OCI-LY1 (cell line): ENCODE data around the gene AQP5.

Experiments
- H2AFZ ChIP-seq: fragments of 200-600 bp; sonication (generic), shearing (Covaris generic); 2 replicates; pipeline ENCODE4 v1.6.0; 2014; ENCODE audit warnings: antibody characterized with exemption, mild to moderate bottlenecking, low read length
- H3F3A ChIP-seq: fragments of 200-600 bp; sonication (generic), shearing (Covaris generic); 2 replicates; pipeline ENCODE4 v1.6.0; 2014; ENCODE audit warnings: mild to moderate bottlenecking, antibody characterized with exemption, low read length, moderate library complexity; ENCODE audit not compliant: insufficient read depth
- H3K27ac ChIP-seq: fragments of 200-600 bp; sonication (generic); 2 replicates; pipeline ENCODE4 v1.5.1; 2014; ENCODE audit warnings: low read length, mixed run types, mild to moderate bottlenecking, low read depth; ENCODE audit not compliant: poor library complexity, severe bottlenecking
- H3K27me3 ChIP-seq: fragments of 200-600 bp; sonication (generic); 2 replicates; pipeline ENCODE4 v1.6.0; 2014; ENCODE audit warnings: antibody characterized with exemption, mild to moderate bottlenecking, low read length, moderate library complexity; ENCODE audit not compliant: insufficient read depth
- H3K36me3 ChIP-seq: fragments of 200-600 bp; sonication (generic); 2 replicates; pipeline ENCODE4 v1.6.1; 2014; ENCODE audit warnings: mild to moderate bottlenecking, antibody characterized with exemption, low read length, moderate library complexity, mixed read lengths; ENCODE audit not compliant: insufficient read depth
- H3K4me1 ChIP-seq: fragments of 200-600 bp; sonication (generic); 2 replicates; pipeline ENCODE4 v1.5.1; 2014; ENCODE audit warnings: mild to moderate bottlenecking, low read length, moderate library complexity; ENCODE audit not compliant: insufficient read depth, severe bottlenecking
- H3K4me2 ChIP-seq: fragments of 200-600 bp; sonication (generic), shearing (Covaris generic); 2 replicates; pipeline ENCODE4 v1.6.1; 2014; ENCODE audit warnings: low read length
- H3K4me3 ChIP-seq: fragments of 200-600 bp; sonication (generic); 2 replicates; pipeline ENCODE4 v1.5.1; 2014; ENCODE audit warnings: low read length, low read depth, mild to moderate bottlenecking, mixed read lengths; ENCODE audit not compliant: poor library complexity, severe bottlenecking
- H3K79me2 ChIP-seq: fragments of 200-600 bp; shearing (Covaris generic); 2 replicates; pipeline ENCODE4 v1.6.1; 2016; ENCODE audit warnings: mixed run types, low read length, mixed read lengths; ENCODE audit not compliant: insufficient read depth
- H3K9ac ChIP-seq: fragments of 200-600 bp; sonication (generic), shearing (Covaris generic); 2 replicates; pipeline ENCODE4 v1.6.1; 2014; ENCODE audit warnings: mild to moderate bottlenecking, low read length, mixed read lengths
- H3K9me2 ChIP-seq: fragments of 200-600 bp; sonication (generic), shearing (Covaris generic); 2 replicates; pipeline ENCODE4 v1.6.1; 2014; ENCODE audit warnings: low read depth, mild to moderate bottlenecking, low read length, mixed read lengths
- H3K9me3 ChIP-seq: fragments of 200-600 bp; shearing (Covaris generic); 2 replicates; pipeline ENCODE4 v1.6.1; 2014; ENCODE audit warnings: low read length, mixed read lengths
- H4K20me1 ChIP-seq: fragments of 200-600 bp; sonication (generic), shearing (Covaris generic); 2 replicates; pipeline ENCODE4 v1.6.0; 2016; ENCODE audit warnings: mild to moderate bottlenecking, low read length; ENCODE audit not compliant: insufficient read depth
- CTCF ChIP-seq: fragments of 200-600 bp; sonication (generic), shearing (Covaris generic); IDR thresholded peaks from 2 replicates; pipeline ENCODE4 v1.5.1; 2017; ENCODE audit warnings: mild to moderate bottlenecking, antibody characterized with exemption, low read length, moderate library complexity, mixed read lengths
- EZH2 ChIP-seq: fragments of 200-600 bp; sonication (generic), shearing (Covaris generic); IDR thresholded peaks from 2 replicates; pipeline ENCODE4 v1.8.0; 2017; ENCODE audit warnings: borderline replicate concordance, mixed run types, mild to moderate bottlenecking, antibody characterized with exemption, low read length, moderate library complexity, mixed read lengths

AQP5 gene

GRCh38 chr12:49964849-49965624, 3.4 kb downstream of the AQP5 start:
- no peak overlapping the region for H3K9ac ChIP-seq
- H3K9me3 ChIP-seq, result no peaks in the 10 kb centered on the region
- H3K36me3 ChIP-seq, result no peaks in the 10 kb centered on the region
- no peak overlapping the region for H3K27ac ChIP-seq
- H3K4me3 ChIP-seq, result no peak overlapping the region
- H3F3A ChIP-seq, result no peaks in the 10 kb centered on the region
- H4K20me1 ChIP-seq, result no peaks in the 10 kb centered on the region
- no peaks in the 10 kb centered on the region for H3K79me2 ChIP-seq
- H3K4me2 ChIP-seq, result no peak overlapping the region
- no peak overlapping the region for H2AFZ ChIP-seq
- no peaks in the 10 kb centered on the region for H3K9me2 ChIP-seq
- H3K4me1 ChIP-seq, result peaks cover 9% of the 10 kb centered on the region
- H3K27me3 ChIP-seq, result peaks cover 5% of the 10 kb centered on the region; the same call in 1 of the 2 replicates
- no peak for TF ChIP-seq EZH2
- no peak for TF ChIP-seq CTCF

GRCh38 chr12:49965836-49966235, 4.2 kb downstream of the AQP5 start:
- Histone ChIP-seq H4K20me1 (no peaks in the 10 kb centered on the region), H3F3A (no peaks in the 10 kb centered on the region), H3K4me1 (peaks cover 9% of the 10 kb centered on the region), H2AFZ (no peak overlapping the region), H3K9ac (no peak overlapping the region), H3K79me2 (no peaks in the 10 kb centered on the region), H3K9me3 (no peaks in the 10 kb centered on the region), H3K4me2 (no peak overlapping the region), H3K27me3 (0 out of 2 replicates have a peak, but pooled peaks cover 3% of the 10 kb centered on the region), H3K4me3 (no peak overlapping the region), H3K9me2 (no peaks in the 10 kb centered on the region), H3K27ac (no peak overlapping the region), H3K36me3 (no peaks in the 10 kb centered on the region)
- TF ChIP-seq CTCF (no peak), EZH2 (no peak)

DNA sequence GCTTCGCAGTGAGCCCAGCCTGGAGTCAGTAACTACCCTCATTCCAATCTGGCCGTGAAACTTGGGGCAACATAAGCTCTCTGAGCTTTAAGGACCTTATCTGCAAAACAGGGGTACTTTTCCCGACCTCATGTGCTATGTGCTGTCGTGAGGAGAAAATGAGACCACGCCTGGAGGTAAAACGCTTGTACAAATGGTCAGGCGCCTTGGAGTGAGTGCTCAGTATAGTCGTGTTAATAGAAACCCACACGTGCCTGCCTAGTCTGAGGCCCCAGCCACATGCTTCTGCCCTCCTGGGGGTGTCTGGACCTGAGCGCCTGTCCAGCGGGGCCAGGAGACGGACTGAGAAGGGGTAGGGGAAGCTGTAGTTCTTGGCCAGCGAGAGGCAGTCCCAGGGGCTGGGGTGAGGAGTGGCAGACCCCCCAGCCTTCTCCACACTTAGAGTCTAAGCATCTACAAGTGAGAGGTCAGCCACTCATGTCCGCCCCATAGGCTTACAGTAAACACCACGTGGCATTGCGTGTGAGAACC, 4.9 kb downstream of the AQP5 start:
- TF ChIP-seq EZH2, result no peak
- TF ChIP-seq CTCF, result no peak

More for the DNA sequence above, 4.9 kb downstream of the AQP5 start:
- Histone ChIP-seq H3K27me3 (0 out of 2 replicates have a peak, but pooled peaks cover 3% of the 10 kb centered on the region), H3K79me2 (no peaks in the 10 kb centered on the region), H3F3A (no peaks in the 10 kb centered on the region), H3K4me2 (peak overlapping the region; percentile 86), H3K9me2 (no peaks in the 10 kb centered on the region), H2AFZ (no peak overlapping the region), H4K20me1 (no peaks in the 10 kb centered on the region), H3K36me3 (no peaks in the 10 kb centered on the region), H3K4me1 (peaks cover 9% of the 10 kb centered on the region), H3K27ac (no peak overlapping the region), H3K4me3 (no peak overlapping the region), H3K9ac (no peak overlapping the region), H3K9me3 (no peaks in the 10 kb centered on the region)
